Measurements from ENCODE around the gene FRMD7.

GRCh38 chrX:132173647-132174046, 45.8 kb upstream of the FRMD7 start:
- TF ChIP-seq POLR2A (IDR thresholded peaks at IDR 0.05; ENCODE audit: low read depth, low read length): no peak
- no peak for TF ChIP-seq POLR2AphosphoS5 (IDR thresholded peaks at IDR 0.05; ENCODE audit: low read depth, low read length)
- TF ChIP-seq POU2F2 (IDR thresholded peaks at IDR 0.05; ENCODE audit: low read depth, low read length): no peak
- no peak for TF ChIP-seq TAF1 (IDR thresholded peaks at IDR 0.05; ENCODE audit: low read depth, low read length)
- no peak for TF ChIP-seq PAX5 (IDR thresholded peaks at IDR 0.05; ENCODE audit: insufficient read depth, low read length, severe bottlenecking)
- no peak for TF ChIP-seq SPI1 (IDR thresholded peaks at IDR 0.05; ENCODE audit: low read depth, low read length)
